ENCODE measurements around the gene STAT5B.
A peak's percentile ranks its signal among the peaks of the same experiment; 100 is the strongest.
"Not testable (repeated sequence)": the region's sequence is repeated elsewhere in the genome, so short reads cannot be mapped to it uniquely, and the experiment has no call there.

Gene STAT5B

DNA sequence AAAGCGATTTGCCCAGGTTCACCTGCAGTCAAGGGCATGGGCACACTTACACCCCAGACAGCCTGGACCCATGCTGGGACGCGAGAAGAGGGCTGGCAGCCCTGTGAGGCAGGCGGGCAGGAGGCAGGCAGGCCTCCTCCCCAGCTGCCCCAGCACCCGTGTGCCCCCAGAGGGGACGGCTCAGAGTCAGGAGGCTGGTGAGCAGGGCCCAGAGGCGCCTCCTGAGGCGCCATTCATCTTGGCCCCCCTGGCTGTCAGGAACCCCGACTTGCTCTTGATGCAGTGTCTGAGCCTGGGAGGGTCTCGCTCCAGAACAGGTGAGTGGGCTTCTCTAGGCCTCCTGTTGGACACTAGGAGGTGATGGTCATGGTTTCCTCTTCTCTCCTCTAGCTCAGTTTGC is 23.2 kb upstream of the STAT5B start:
- peaks cover 40% of the 10 kb centered on the region for H3K36me3 Mint-ChIP-seq
- H3K4me3 Mint-ChIP-seq; H3K27me3 Mint-ChIP-seq; H3K4me1 Mint-ChIP-seq; H3K9me3 Mint-ChIP-seq; H3K27ac Mint-ChIP-seq; DNase-seq (ENCODE audit: low spot score in 2 of 2); ATAC-seq (ENCODE audit: low read depth): not testable (repeated sequence)

DNA sequence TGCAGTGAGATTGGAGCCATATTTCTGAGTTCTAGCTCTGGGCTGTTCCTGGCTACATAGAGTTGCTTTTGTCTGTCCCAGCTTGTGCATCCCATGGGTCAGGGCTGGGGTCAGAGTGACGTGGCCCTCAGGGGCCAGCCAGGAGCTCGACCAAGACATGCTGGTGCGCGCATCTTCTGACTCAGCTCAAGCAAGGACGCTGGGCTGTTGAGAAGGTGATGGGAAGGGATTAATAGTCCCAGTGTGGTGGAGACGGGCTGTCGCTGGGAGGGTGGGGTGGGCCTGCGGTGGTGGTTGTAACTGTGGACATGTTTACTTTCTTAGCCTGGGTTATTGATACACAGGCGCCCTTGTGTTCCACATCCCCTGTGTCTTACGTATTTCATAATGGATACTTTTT is 21.6 kb upstream of the STAT5B start:
- DNase-seq (ENCODE audit: low spot score in 2 of 2); H3K4me3 Mint-ChIP-seq; H3K4me1 Mint-ChIP-seq; ATAC-seq (ENCODE audit: low read depth); H3K27ac Mint-ChIP-seq; H3K9me3 Mint-ChIP-seq; H3K27me3 Mint-ChIP-seq: not testable (repeated sequence)
- peaks cover 32% of the 10 kb centered on the region for H3K36me3 Mint-ChIP-seq

DNA sequence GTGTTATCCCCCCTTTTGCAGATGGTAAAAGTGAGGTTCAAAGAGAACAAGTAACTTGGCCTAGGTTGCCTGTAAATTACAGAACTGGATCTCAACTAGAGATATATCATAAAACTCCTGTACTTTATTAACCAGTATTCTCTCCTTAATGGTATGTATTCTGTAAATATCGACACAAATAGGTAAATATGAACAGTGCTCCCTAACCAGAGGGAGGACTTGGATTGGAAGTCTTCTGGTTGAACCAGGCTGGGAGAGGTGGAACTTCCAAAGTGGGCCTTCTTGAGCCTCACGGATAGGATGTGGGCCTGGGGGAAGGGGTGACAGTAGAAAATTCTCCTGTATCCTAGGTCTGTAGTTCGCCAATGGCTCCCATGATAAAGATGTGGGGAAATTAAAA is 19.8 kb upstream of the STAT5B start:
- Mint-ChIP-seq H3K27ac (no peak overlapping the region), H3K27me3 (no peaks in the 10 kb centered on the region), H3K4me1 (peaks cover 9% of the 10 kb centered on the region), H3K4me3 (no peak overlapping the region), H3K36me3 (peaks cover 25% of the 10 kb centered on the region), H3K9me3 (no peaks in the 10 kb centered on the region)
- ATAC-seq (ENCODE audit: low read depth) (no peak), DNase-seq (ENCODE audit: low spot score in 2 of 2) (no peak)

DNA sequence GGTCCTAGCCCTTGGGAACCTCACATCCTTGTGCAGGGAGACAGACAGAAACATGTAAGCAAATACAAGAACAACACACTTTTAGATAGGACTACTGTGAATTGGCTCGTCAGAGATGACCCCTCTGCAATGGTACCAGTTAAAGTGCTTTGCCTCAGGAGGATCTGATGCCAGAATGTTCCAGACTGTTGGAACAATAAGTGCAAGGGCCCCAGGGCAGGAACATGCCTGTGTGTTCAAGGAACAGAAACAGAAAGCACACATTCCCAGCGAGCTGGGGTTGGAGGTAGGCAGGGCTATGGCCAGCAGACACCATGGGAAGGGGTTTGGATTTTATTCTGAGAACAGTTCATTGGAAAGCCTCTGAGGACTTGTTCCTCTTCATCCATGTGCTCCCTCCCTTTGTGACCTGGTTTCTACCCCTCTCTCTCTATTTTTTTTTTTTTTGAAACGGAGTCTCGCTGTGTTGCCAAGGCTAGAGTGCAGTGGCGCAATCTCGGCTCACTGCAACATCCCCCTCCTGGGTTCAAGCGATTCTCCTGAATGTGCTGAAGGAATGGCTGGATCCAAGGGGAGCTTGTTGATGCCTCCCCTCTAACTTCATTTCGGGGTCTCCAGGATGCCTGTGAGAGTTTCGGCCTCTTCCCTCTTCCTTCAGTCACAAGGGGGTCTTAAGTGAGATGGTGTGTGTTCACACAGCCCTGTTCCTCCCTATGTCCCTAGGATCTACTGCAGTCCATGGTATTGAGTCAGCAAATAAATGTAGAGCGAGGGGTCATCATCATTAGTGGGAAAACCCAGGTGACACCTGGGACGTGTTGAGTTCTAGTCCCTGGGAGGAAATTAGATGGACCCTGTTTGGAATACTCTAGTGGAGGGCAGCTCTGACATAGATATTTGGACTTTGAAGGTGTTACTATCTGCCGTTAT is 18.5 kb upstream of the STAT5B start:
- H3K36me3 Mint-ChIP-seq, result peaks cover 23% of the 10 kb centered on the region
- H3K27me3 Mint-ChIP-seq, result no peaks in the 10 kb centered on the region
- H3K9me3 Mint-ChIP-seq, result no peaks in the 10 kb centered on the region
- peaks cover 14% of the 10 kb centered on the region for H3K4me1 Mint-ChIP-seq
- no peak overlapping the region for H3K4me3 Mint-ChIP-seq
- ATAC-seq (ENCODE audit: low read depth), result no peak
- no peak overlapping the region for H3K27ac Mint-ChIP-seq
- DNase-seq (ENCODE audit: low spot score in 2 of 2), result no peak

DNA sequence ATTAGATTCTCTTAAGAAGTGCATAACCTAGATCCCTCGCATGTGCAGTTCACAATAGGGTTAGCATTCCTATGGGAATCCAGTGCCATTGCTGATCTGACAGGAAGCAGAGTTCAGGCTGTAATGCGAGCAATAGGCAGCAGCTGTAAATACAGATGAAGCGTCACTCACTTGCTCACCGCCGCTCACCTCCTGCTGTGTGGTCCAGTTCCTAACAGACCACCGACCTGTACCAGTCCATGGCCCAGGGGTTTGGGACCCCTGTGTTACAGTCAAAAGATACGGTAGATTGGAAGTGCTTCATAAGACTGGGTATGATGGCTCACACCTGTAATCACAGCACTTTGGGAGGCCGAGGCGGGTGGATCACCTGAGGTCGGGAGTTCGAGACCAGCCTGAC is 14.9 kb upstream of the STAT5B start:
- H3K4me3 Mint-ChIP-seq, result no peak overlapping the region
- H3K4me1 Mint-ChIP-seq, result peaks cover 35% of the 10 kb centered on the region
- H3K27ac Mint-ChIP-seq, result peak overlapping the region; percentile 66
- DNase-seq (ENCODE audit: low spot score in 2 of 2), result no peak
- H3K36me3 Mint-ChIP-seq, result peaks cover 19% of the 10 kb centered on the region
- H3K9me3 Mint-ChIP-seq, result no peaks in the 10 kb centered on the region
- no peak for ATAC-seq (ENCODE audit: low read depth)
- H3K27me3 Mint-ChIP-seq, result no peaks in the 10 kb centered on the region

DNA sequence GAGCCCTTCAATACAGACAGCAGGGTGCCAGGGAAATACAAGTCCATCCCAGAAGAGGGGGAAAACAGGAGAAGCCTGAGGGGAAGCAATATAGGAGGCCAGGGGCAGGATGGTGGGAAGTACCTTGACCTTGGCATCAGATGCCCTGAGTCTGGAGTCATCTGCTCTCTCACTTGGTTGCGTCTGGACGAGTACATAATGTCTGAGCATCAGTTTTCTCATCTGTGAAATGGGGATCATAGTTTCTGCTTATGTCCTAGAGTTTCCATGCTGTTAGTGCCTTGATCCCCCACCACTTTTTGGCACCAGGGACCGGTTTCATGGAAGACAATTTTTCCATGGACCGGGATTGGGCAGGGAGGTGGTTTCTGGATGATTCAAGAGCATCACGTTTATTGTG is 14.4 kb upstream of the STAT5B start:
- Mint-ChIP-seq H3K36me3 (peaks cover 16% of the 10 kb centered on the region), H3K4me1 (peaks cover 37% of the 10 kb centered on the region), H3K27ac (peak overlapping the region; percentile 66), H3K4me3 (no peak overlapping the region), H3K27me3 (no peaks in the 10 kb centered on the region), H3K9me3 (no peaks in the 10 kb centered on the region)
- DNase-seq (ENCODE audit: low spot score in 2 of 2), result no peak
- no peak for ATAC-seq (ENCODE audit: low read depth)

DNA sequence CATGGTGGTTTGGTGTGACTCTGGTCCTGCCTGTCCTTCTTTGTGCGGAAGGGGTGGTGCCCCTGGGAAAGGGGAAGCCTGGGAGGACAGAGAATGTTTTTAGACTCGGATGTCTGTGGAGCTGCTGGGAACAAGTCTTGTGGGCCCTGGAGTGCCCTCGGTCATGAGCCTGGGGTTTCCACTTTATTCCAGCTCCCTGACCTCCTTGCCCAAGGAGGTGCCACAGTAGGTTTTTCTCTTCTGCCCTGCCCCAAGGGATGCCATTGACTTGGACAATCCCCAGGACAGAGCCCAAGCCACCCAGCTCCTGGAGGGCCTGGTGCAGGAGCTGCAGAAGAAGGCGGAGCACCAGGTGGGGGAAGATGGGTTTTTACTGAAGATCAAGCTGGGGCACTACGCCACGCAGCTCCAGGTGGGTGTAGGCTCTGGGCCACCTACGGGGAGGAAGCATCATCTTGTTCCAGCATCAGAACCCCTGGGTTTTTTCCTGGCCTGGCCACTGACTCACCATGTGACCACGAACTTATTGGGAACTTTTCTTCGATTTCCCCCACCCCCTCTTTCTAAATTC is 13.5 kb upstream of the STAT5B start:
- Mint-ChIP-seq H3K36me3 (peaks cover 12% of the 10 kb centered on the region), H3K4me3 (peak overlapping the region; percentile 94), H3K27me3 (no peaks in the 10 kb centered on the region), H3K4me1 (peaks cover 37% of the 10 kb centered on the region), H3K27ac (peak overlapping the region; percentile 95), H3K9me3 (no peaks in the 10 kb centered on the region)
- no peak for ATAC-seq (ENCODE audit: low read depth)
- DNase-seq (ENCODE audit: low spot score in 2 of 2), result no peak

DNA sequence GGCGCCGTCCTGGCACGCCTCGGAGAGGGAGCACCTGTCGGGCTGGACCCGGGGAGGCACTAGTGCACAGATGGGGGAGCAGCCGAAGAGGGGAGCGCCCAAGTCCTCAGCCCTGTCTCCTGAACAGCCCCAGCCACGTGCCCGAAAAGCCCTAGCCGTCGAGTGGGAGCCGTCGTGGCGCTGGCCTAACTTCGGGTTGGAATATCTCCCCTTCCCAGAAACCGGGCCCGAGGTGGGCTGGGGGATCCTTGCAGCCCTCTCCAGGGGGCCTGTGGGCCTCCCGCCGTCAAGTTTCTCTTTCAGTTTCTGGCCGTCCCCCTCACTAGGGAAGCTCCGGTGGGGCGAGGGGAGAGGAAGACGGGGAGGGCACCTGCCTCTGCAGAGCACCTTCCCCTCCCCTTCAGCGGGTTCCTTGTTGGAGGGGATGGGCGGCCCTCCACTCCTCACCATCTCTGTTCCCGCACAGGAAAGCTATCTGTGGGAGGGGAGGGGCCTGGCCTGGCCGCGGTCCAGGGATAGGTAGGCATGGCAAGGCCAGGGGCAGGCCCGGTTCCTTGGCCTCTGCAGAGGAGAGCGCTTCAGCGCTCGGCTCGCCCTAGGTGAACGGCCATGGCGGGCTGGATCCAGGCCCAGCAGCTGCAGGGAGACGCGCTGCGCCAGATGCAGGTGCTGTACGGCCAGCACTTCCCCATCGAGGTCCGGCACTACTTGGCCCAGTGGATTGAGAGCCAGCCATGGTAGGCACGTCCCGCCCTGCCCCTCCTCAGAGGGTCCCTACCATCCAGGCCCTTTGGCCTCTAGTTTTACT is 12.8 kb upstream of the STAT5B start:
- Mint-ChIP-seq H3K4me3 (peak overlapping the region; percentile 94), H3K9me3 (no peaks in the 10 kb centered on the region), H3K4me1 (peaks cover 36% of the 10 kb centered on the region), H3K27me3 (no peaks in the 10 kb centered on the region), H3K27ac (peak overlapping the region; percentile 95), H3K36me3 (peaks cover 12% of the 10 kb centered on the region)
- DNase-seq (ENCODE audit: low spot score in 2 of 2) (peak in 1 of 2 donors; percentile 29), ATAC-seq (ENCODE audit: low read depth) (peak; percentile 35)

DNA sequence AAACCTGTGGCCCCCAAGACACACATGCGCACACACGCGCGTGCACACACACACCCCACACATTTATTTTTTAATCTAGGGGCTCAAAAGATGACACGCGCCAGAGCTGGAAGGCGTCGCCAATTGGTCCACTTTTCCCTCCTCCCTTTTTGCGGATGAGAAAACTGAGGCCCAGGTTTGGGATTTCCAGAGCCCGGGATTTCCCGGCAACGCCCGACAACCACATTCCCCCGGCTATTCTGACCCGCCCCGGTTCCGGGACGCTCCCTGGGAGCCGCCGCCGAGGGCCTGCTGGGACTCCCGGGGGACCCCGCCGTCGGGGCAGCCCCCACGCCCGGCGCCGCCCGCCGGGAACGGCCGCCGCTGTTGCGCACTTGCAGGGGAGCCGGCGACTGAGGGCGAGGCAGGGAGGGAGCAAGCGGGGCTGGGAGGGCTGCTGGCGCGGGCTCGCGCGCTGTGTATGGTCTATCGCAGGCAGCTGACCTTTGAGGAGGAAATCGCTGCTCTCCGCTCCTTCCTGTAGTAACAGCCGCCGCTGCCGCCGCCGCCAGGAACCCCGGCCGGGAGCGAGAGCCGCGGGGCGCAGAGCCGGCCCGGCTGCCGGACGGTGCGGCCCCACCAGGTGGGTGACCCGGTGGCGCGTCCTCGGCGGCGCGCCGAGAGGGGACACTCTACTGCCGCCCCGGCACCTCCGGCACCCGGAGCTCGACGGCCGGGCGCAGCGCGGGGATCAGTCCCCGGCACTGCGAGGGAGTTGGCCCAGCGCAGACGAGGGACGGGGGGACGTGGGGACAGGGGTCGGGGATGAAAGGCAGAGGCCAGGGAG is 12.0 kb upstream of the STAT5B start, which contains the start of gene STAT5A:
TSS of gene STAT5A (plus strand) at position 522 of the 826 bp plus-strand sequence. CDS start 914 bp downstream, outside the sequence.
- H3K9me3 Mint-ChIP-seq, result no peaks in the 10 kb centered on the region
- DNase-seq (ENCODE audit: low spot score in 2 of 2) (peak; percentile 68 to 74), ATAC-seq (ENCODE audit: low read depth) (peak; percentile 79)
- no peaks in the 10 kb centered on the region for H3K27me3 Mint-ChIP-seq
- peak within 1 kb of the TSS; percentile 95 for H3K27ac Mint-ChIP-seq
- H3K36me3 Mint-ChIP-seq, result peaks cover 9% of the 10 kb centered on the region
- H3K4me1 Mint-ChIP-seq, result peaks cover 33% of the 10 kb centered on the region
- peak within 1 kb of the TSS; percentile 94 for H3K4me3 Mint-ChIP-seq

DNA sequence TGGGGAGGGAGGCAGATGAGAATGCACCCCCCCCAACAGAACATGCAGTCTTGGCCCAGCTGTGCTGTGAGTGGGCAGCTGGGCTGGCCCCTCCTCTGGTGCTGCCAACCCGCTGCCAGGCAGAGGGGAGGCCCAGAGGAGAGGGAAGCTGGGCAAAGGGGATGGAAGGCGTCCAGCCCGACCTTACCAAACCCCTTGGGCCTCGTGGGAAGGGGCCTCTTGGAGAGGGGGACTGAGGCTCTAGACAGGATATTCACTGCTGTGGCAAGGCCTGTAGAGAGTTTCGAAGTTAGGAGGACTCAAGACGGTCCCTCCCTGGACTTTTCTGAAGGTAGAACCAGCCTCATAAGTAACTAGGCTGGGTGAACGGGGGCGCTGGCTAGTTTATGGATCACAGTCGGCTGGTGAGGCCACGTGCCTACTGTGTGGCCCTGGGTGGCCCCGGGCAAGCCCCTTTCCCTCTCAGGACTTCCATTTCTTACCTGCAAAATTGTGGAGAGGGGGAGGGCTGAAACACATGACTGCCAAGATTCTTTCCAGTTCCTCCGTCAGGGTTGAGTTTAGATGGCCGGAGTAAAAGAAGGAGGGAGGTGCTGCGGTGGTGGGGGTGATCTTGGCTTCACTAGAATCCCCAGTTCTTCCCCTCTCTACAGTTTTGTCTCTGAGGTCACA is 11.2 kb upstream of the STAT5B start:
- peak; percentile 16 to 34 for DNase-seq (ENCODE audit: low spot score in 2 of 2)
- H3K27me3 Mint-ChIP-seq, result no peaks in the 10 kb centered on the region

DNA sequence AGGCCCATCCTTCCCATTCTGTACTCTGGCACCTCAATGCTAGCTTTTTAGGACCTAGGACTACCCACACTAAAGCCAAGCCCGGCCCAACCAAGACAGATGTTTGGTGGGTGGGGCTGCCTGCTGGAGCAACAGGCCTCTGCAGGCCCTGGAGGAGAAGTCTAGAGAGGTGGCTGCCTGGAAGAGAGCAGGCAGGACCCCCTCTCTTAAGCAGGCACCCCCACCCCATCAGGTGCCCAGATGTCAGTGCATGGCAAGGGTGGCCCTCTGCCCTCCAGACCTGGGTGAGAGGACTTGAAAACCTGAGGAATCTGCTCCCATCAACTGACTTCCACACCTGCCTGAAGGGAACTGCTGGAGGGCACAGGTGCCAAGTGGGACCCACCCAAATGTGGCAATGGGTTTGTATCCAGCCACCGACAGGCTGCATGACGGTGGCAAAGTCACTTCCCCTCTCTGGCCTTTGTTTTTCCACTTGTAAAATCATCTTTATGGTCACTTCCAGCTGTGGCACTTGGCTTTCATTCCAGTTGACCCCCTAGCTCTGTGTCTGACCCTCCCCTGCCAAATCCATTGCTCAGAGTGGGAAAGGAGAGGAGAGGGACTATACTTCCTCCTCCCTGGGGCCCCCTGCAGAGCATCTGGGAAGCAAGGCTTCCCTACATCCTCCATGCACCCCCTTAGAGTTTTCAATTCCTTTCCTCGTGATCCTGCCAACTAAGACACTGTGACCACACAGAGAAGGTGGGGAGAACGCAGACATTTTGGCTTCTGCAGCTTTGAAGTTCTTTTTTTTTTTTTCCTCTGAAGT is 10.4 kb upstream of the STAT5B start:
- Mint-ChIP-seq H3K4me1 (peaks cover 32% of the 10 kb centered on the region), H3K27me3 (no peaks in the 10 kb centered on the region), H3K4me3 (peak overlapping the region; percentile 94), H3K36me3 (peaks cover 3% of the 10 kb centered on the region), H3K27ac (peak overlapping the region; percentile 95), H3K9me3 (no peaks in the 10 kb centered on the region)
- DNase-seq (ENCODE audit: low spot score in 2 of 2), result no peak
- no peak for ATAC-seq (ENCODE audit: low read depth)

More for the DNA sequence above, 11.2 kb upstream of the STAT5B start:
- Mint-ChIP-seq H3K4me1 (peaks cover 35% of the 10 kb centered on the region), H3K4me3 (peak overlapping the region; percentile 94), H3K27ac (peak overlapping the region; percentile 95), H3K36me3 (peaks cover 7% of the 10 kb centered on the region), H3K9me3 (no peaks in the 10 kb centered on the region)
- ATAC-seq (ENCODE audit: low read depth), result peak; percentile 52

DNA sequence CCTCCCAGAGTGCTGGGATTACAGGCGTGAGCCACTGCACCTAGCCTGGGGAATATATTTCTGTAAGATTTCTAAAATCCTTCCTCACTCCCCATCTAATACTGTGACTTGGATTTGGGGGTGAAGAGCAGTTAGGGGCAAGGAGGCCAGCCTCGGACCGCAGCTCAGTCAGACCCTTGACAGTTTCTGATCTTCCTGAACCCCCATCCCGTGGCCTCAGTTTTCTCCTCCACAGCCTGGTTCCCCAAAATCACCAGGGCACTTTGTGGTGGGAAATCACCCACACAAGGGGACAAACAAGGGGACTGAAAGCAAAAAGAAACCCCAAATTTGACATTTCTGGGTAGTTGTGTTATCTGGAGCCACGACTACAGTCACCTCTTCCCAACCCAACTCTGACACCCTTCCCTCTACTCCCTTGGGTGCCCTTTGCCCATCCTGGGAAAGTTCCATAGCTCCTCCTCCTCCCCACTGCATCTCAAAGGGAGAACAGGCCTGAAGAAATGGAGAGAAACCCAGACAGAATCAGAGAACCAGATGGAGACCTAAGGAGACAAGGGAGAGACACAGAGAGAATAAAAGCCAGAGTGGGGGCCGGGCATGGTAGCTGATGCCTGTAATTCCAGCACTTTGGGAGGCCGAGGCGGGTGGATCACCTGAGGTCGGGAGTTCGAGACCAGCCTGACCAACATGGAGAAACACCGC is 9.3 kb upstream of the STAT5B start:
- ATAC-seq (ENCODE audit: low read depth) (no peak), DNase-seq (ENCODE audit: low spot score in 2 of 2) (no peak)
- no peaks in the 10 kb centered on the region for H3K27me3 Mint-ChIP-seq
- H3K27ac Mint-ChIP-seq, result no peak overlapping the region
- no peaks in the 10 kb centered on the region for H3K9me3 Mint-ChIP-seq
- no peaks in the 10 kb centered on the region for H3K36me3 Mint-ChIP-seq
- H3K4me3 Mint-ChIP-seq, result no peak overlapping the region
- peaks cover 31% of the 10 kb centered on the region for H3K4me1 Mint-ChIP-seq
